K562 (cell line): ENCODE results near the gene ABHD3. TPM values are rescaled to one million over a fixed set of nuclear protein-coding genes. Genes with fewer than 3 reads are reported as not detected.

ENCODE experiments used
- ATF1 ChIP-seq, 2 experiments: fragments of 450-650 bp in 1 of 2; IDR thresholded peaks; 2 replicates each; pipeline ENCODE4 v1.6.1; 2016; ENCODE audit warnings: missing compliant biosample characterization in 1 of 2, missing genetic modification characterization in 1 of 2
- BCOR ChIP-seq: fragments of 450-650 bp; IDR thresholded peaks from 2 replicates; pipeline ENCODE4 v1.6.1; 2016
- BDP1 ChIP-seq: IDR thresholded peaks from 3 replicates; pipeline ENCODE4 v1.6.1; 2011; ENCODE audit not compliant: insufficient read length, insufficient read depth
- CBFA2T2 ChIP-seq: fragments of 450-650 bp; conservative IDR thresholded peaks from 2 replicates; pipeline ENCODE4 v1.6.1; 2017; ENCODE audit warnings: mild to moderate bottlenecking
- CREM ChIP-seq: IDR thresholded peaks from 2 replicates; pipeline ENCODE4 v1.6.1; 2014; ENCODE audit warnings: antibody characterized with exemption, low read depth
- DEAF1 ChIP-seq: fragments of 450-650 bp; formaldehyde crosslinking; IDR thresholded peaks from 2 replicates; pipeline ENCODE4 v1.4.0; 2020; ENCODE audit warnings: mild to moderate bottlenecking, moderate library complexity
- ESRRB ChIP-seq: fragments of 250-450 bp; sonication (Bioruptor Pico); IDR thresholded peaks from 2 replicates; pipeline ENCODE4 v1.5.0; 2020; ENCODE audit warnings: mild to moderate bottlenecking, moderate library complexity, borderline replicate concordance
- ETV5 ChIP-seq: sonication (generic); formaldehyde crosslinking; IDR thresholded peaks from 2 replicates; pipeline ENCODE4 v1.4.0; 2020; ENCODE audit warnings: low read depth, mild to moderate bottlenecking, missing genetic modification reagents
- FOXM1 ChIP-seq, 2 experiments: fragments of 450-650 bp in 1 of 2; sonication (generic) in 1 of 2; formaldehyde crosslinking in 1 of 2; IDR thresholded peaks; 2 replicates each; pipeline versions ENCODE4 v1.6.1 to v1.9.0; 2017 to 2022; ENCODE audit warnings: low read depth in 2 of 2, mild to moderate bottlenecking in 2 of 2, missing genetic modification reagents in 1 of 2, moderate library complexity in 1 of 2
- HINFP ChIP-seq: fragments of 450-650 bp; conservative IDR thresholded peaks from 2 replicates; pipeline ENCODE4 v1.6.1; 2016; ENCODE audit warnings: missing genetic modification characterization, low read depth, mild to moderate bottlenecking, control low read depth, missing compliant biosample characterization
- HLTF ChIP-seq: fragments of 450-650 bp; IDR thresholded peaks from 2 replicates; pipeline ENCODE4 v1.6.1; 2016
- MEIS2 ChIP-seq: fragments of 450-650 bp; IDR thresholded peaks from 2 replicates; pipeline ENCODE4 v1.6.1; 2014; ENCODE audit warnings: mild to moderate bottlenecking; ENCODE audit not compliant: partially characterized antibody
- PHTF2 ChIP-seq: fragments of 250-450 bp; sonication (Bioruptor Pico); IDR thresholded peaks from 2 replicates; pipeline ENCODE4 v1.5.0; 2021; ENCODE audit warnings: mild to moderate bottlenecking
- PRPF4 ChIP-seq: fragments of 200-400 bp; formaldehyde crosslinking; IDR thresholded peaks from one replicate; pipeline ENCODE4 v1.6.1; 2017; ENCODE audit warnings: low read length, low read depth, mild to moderate bottlenecking; ENCODE audit not compliant: insufficient read depth, poor library complexity, severe bottlenecking
- RAD21 ChIP-seq, 2 experiments: fragments of 250-450 bp in 1 of 2; fragments of 450-650 bp in 1 of 2; sonication (Bioruptor Pico) in 1 of 2; formaldehyde crosslinking in 1 of 2; IDR thresholded peaks in 1 of 2; conservative IDR thresholded peaks in 1 of 2; 2 replicates each; pipeline versions ENCODE4 v1.4.0 to v1.8.0; 2020 to 2022; ENCODE audit warnings: mild to moderate bottlenecking in 2 of 2, moderate library complexity in 1 of 2
- TFAP4 ChIP-seq: sonication (generic); formaldehyde crosslinking; IDR thresholded peaks from 2 replicates; pipeline ENCODE4 v1.8.0; 2022; ENCODE audit warnings: missing genetic modification reagents, mild to moderate bottlenecking, moderate library complexity, borderline replicate concordance
- TGIF2 ChIP-seq: sonication (generic); formaldehyde crosslinking; IDR thresholded peaks from 2 replicates; pipeline ENCODE4 v1.8.1; 2022; ENCODE audit warnings: mild to moderate bottlenecking, missing genetic modification reagents, moderate library complexity
- TRIM24 ChIP-seq, 2 experiments: fragments of 450-650 bp; IDR thresholded peaks; 2 replicates each; pipeline ENCODE4 v1.6.1; 2016
- UBTF ChIP-seq, 2 experiments: IDR thresholded peaks; 2 replicates each; pipeline ENCODE4 v1.6.1; 2012; ENCODE audit warnings: improper control_type of control experiment in 2 of 2, low read depth in 2 of 2, low read length in 2 of 2, borderline replicate concordance in 1 of 2
- ZEB2 ChIP-seq: fragments of 450-650 bp; IDR thresholded peaks from 2 replicates; pipeline ENCODE4 v1.6.1; 2016
- ZNF384 ChIP-seq: IDR thresholded peaks from 2 replicates; pipeline ENCODE4 v1.6.1; 2012; ENCODE audit warnings: low read depth, low read length, improper control_type of control experiment
- polyA plus RNA-seq, 8 experiments: library from polyadenylated mRNA; depleted of rRNA in 4 of 8; stranded (reverse) in 5 of 8; unstranded in 3 of 8; fragments of >200 nt; fragmentation: Nextera tagmentation in 2 of 8; fragmentation: Illumina TruSeq in 1 of 8; extraction: Ambion mirVana in 2 of 8; extraction: Trizol in 1 of 8; gene quantifications; 2 replicates each; pipeline versions ENCODE4 v1.2.1 to v1.2.3, GENCODE V29; 2011 to 2014; ENCODE audit warnings: inconsistent platforms in 1 of 8, missing spikeins in 1 of 8
- total RNA-seq, 7 experiments: library from RNA; depleted of rRNA in 6 of 7; stranded (reverse); fragments of >200 nt in 6 of 7; fragmentation: Illumina TruSeq in 2 of 7; extraction: Trizol in 2 of 7; gene quantifications; 2 replicates each; pipeline versions ENCODE4 v1.2.1 to v1.2.3, GENCODE V29; 2011 to 2021; ENCODE audit warnings: low replicate concordance in 1 of 7

ABHD3 gene
- total and polyA plus RNA-seq, 9 of the 15 experiments (the other 6 are each of a cell fraction or from before 2014, with no cell fraction given), result 6.3 to 38.8 (median 19.4) TPM

- TF ChIP-seq DEAF1, result no peak
- no peak for TF ChIP-seq ATF1 (CRISPR knock-in tag; IDR thresholded peaks at IDR 0.05)
- TF ChIP-seq ATF1 (tag; IDR thresholded peaks at IDR 0.05), result peak; percentile 54
- TF ChIP-seq ZNF384, result no peak
- no peak for TF ChIP-seq TGIF2 (CRISPR knock-in tag)
- 0 out of 4 replicates have a peak, but pooled peaks of 1 of the 2 experiments have one; percentile 14 for TF ChIP-seq RAD21 (CRISPR knock-in tag; conservative IDR thresholded peaks at IDR 0.05 in 1 of 2, IDR thresholded peaks at IDR 0.05 in 1 of 2)
- no peak for TF ChIP-seq ESRRB (CRISPR knock-in tag)
- TF ChIP-seq BCOR, result 0 out of 2 replicates have a peak, but pooled peaks have one; percentile 26
- peak; percentile 60 for TF ChIP-seq ZEB2
- TF ChIP-seq FOXM1 (IDR thresholded peaks at IDR 0.05; ENCODE audit: low read depth), result peak; percentile 38; the same call in 1 of the 2 replicates
- no peak for TF ChIP-seq FOXM1 (CRISPR knock-in tag; IDR thresholded peaks at IDR 0.05; ENCODE audit: low read depth)
- peak in 1 of 2 experiments; percentile 71; a peak in 3 of 4 replicates for TF ChIP-seq TRIM24 (IDR thresholded peaks at IDR 0.05)
- TF ChIP-seq TFAP4 (CRISPR knock-in tag), result peak; percentile 36; the same call in 1 of the 2 replicates
- no peak for TF ChIP-seq ETV5 (CRISPR knock-in tag)
- TF ChIP-seq HINFP, result no peak
- TF ChIP-seq PHTF2 (CRISPR knock-in tag), result no peak
- TF ChIP-seq UBTF (IDR thresholded peaks at IDR 0.05; ENCODE audit: borderline replicate concordance in 1 of 2, low read depth in 2 of 2, low read length in 2 of 2), result no peak
- peak; percentile 75 for TF ChIP-seq CREM
- TF ChIP-seq CBFA2T2, result peak; percentile 67
- TF ChIP-seq HLTF, result no peak
- no peak for TF ChIP-seq BDP1
- no peak for TF ChIP-seq PRPF4
- TF ChIP-seq MEIS2, result peak; percentile 58
Measured at GRCh38 chr18:21686282-21687105, 18.1 kb downstream of the ABHD3 start (continued).
